ENCODE results near the gene ITGA2. TPM values are rescaled to one million over a fixed set of nuclear protein-coding genes. Genes with fewer than 3 reads are reported as not detected.
A peak's percentile ranks its signal among the peaks of the same experiment; 100 is the strongest.

The ITGA2 gene
- total and polyA plus RNA-seq, 4 donors: 2.0 to 36.1 (median 19.2) TPM

DNA sequence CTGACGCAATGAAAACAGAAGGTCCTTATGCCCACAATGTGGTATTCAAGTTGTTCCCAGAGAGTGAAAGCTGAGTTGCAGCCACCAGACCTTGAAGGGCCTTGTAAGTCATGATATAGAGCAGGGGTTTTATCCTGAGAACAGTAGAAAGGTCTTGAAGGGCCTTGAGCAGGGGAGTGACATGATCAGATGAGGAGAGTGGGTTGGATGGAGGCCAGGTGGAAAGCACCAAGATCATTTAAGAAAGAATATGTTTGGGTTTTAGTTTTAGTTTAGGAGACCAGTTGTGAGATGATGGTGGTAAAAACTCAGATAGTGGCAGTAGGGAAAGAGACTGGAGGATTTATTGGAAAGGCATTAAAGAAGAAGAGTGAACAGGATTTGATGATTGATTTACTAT, 5.9 kb downstream of the ITGA2 start:
- peaks cover 0 to 6% (median 0%) of the 10 kb centered on the region in 3 donors for H3K27me3 ChIP-seq (ENCODE audit: control insufficient read depth in 3 of 3, insufficient read depth in 3 of 3, low read length in 2 of 3)
- DNase-seq (no peak), ATAC-seq (ENCODE audit: insufficient read depth, low FRiP score) (no peak)
- peaks cover 0 to 4% (median 0%) of the 10 kb centered on the region in 5 donors for H3K4me1 ChIP-seq (ENCODE audit: control insufficient read depth in 5 of 5, insufficient read depth in 5 of 5, low read length in 5 of 5)
- 90 to 97% methylated on average over 1 of the region's 1 CpG for WGBS, 2 donors
- H3K27ac ChIP-seq (ENCODE audit: low read depth in 1 of 2, low read length in 1 of 2): no peak overlapping the region
- no peaks in the 10 kb centered on the region for H3K9me3 ChIP-seq (ENCODE audit: control insufficient read depth in 4 of 4, insufficient read depth in 3 of 4, low read length in 3 of 4)
- no peaks in the 10 kb centered on the region for H3K36me3 ChIP-seq (ENCODE audit: control insufficient read depth in 4 of 4, insufficient read depth in 4 of 4, low read length in 4 of 4)
- H3K9ac ChIP-seq (ENCODE audit: insufficient read depth in 1 of 2, low read length in 2 of 2): no peak overlapping the region
- TF ChIP-seq, protein P1, sequence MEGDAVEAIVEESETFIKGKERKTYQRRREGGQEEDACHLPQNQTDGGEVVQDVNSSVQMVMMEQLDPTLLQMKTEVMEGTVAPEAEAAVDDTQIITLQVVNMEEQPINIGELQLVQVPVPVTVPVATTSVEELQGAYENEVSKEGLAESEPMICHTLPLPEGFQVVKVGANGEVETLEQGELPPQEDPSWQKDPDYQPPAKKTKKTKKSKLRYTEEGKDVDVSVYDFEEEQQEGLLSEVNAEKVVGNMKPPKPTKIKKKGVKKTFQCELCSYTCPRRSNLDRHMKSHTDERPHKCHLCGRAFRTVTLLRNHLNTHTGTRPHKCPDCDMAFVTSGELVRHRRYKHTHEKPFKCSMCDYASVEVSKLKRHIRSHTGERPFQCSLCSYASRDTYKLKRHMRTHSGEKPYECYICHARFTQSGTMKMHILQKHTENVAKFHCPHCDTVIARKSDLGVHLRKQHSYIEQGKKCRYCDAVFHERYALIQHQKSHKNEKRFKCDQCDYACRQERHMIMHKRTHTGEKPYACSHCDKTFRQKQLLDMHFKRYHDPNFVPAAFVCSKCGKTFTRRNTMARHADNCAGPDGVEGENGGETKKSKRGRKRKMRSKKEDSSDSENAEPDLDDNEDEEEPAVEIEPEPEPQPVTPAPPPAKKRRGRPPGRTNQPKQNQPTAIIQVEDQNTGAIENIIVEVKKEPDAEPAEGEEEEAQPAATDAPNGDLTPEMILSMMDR (IDR thresholded peaks at IDR 0.05; ENCODE audit: control extremely low read depth, extremely low read depth): no peak
- H3K4me3 ChIP-seq: no peak overlapping the region

DNA sequence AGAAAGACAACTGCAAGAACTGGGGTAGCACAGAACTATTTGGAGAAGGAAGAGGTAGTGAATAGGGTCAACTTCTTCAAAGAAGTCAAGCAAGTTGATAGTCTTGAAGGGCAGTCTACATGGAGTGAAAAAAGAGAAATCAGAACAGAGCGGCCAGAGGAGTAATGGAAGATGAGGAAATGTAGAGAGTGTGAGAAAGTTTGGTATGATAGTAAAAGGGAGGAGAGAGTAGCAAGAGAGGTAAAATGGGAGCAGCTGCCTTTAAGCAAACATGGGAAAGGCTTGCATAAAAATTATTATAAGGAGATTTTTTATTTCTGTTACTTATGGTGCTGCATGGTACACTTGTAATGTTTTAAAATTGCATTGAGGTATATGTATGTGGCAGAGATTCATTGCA, 6.8 kb downstream of the ITGA2 start:
- 97 to 99% methylated on average over 1 of the region's 1 CpG for WGBS, 2 donors
- no peak for ATAC-seq (ENCODE audit: insufficient read depth, low FRiP score)

DNA sequence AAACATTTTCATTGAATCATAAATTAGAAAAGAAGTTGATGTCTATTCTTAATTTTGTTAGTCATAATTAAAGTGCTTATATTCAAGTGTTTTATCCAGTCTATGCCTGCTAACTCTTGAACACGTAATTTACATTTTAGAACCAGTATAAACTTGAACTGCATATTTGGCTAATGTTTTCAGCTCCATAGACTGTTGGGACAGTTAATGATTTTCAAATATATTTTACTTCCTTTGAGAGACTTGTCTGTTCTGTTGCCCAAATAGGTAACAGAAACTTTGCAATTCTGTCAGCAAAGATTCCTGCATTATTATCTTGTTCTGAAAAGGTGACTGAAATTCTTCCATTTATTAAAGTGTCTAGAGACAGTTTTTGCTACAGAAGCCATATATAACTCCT, 7.8 kb downstream of the ITGA2 start:
- Histone ChIP-seq H3K27ac (ENCODE audit: low read depth in 1 of 2, low read length in 1 of 2) (no peak overlapping the region), H3K9me3 (ENCODE audit: control insufficient read depth in 4 of 4, insufficient read depth in 3 of 4, low read length in 3 of 4) (no peaks in the 10 kb centered on the region), H3K36me3 (ENCODE audit: control insufficient read depth in 4 of 4, insufficient read depth in 4 of 4, low read length in 4 of 4) (no peaks in the 10 kb centered on the region), H3K4me3 (no peak overlapping the region), H3K9ac (ENCODE audit: insufficient read depth in 1 of 2, low read length in 2 of 2) (no peak overlapping the region), H3K4me1 (ENCODE audit: control insufficient read depth in 5 of 5, insufficient read depth in 5 of 5, low read length in 5 of 5) (peaks cover 0 to 2% (median 0%) of the 10 kb centered on the region in 5 donors), H3K27me3 (ENCODE audit: control insufficient read depth in 3 of 3, insufficient read depth in 3 of 3, low read length in 2 of 3) (no peaks in the 10 kb centered on the region)
- TF ChIP-seq, protein P1 (IDR thresholded peaks at IDR 0.05; ENCODE audit: control extremely low read depth, extremely low read depth): no peak
- DNase-seq (no peak), ATAC-seq (ENCODE audit: insufficient read depth, low FRiP score) (no peak)
- 78 to 84% methylated on average over 1 of the region's 1 CpG for WGBS, 2 donors

More for the DNA sequence above, 6.8 kb downstream of the ITGA2 start:
- TF ChIP-seq, protein P1 (IDR thresholded peaks at IDR 0.05; ENCODE audit: control extremely low read depth, extremely low read depth): no peak
- H3K36me3 ChIP-seq (ENCODE audit: control insufficient read depth in 4 of 4, insufficient read depth in 4 of 4, low read length in 4 of 4): no peaks in the 10 kb centered on the region
- H3K9ac ChIP-seq (ENCODE audit: insufficient read depth in 1 of 2, low read length in 2 of 2): no peak overlapping the region
- no peak for DNase-seq
- H3K4me1 ChIP-seq (ENCODE audit: control insufficient read depth in 5 of 5, insufficient read depth in 5 of 5, low read length in 5 of 5): peaks cover 0 to 2% (median 0%) of the 10 kb centered on the region in 5 donors
- H3K27me3 ChIP-seq (ENCODE audit: control insufficient read depth in 3 of 3, insufficient read depth in 3 of 3, low read length in 2 of 3): peaks cover 0 to 2% (median 0%) of the 10 kb centered on the region in 3 donors
- no peak overlapping the region for H3K27ac ChIP-seq (ENCODE audit: low read depth in 1 of 2, low read length in 1 of 2)
- no peaks in the 10 kb centered on the region for H3K9me3 ChIP-seq (ENCODE audit: control insufficient read depth in 4 of 4, insufficient read depth in 3 of 4, low read length in 3 of 4)
- no peak overlapping the region for H3K4me3 ChIP-seq

DNA sequence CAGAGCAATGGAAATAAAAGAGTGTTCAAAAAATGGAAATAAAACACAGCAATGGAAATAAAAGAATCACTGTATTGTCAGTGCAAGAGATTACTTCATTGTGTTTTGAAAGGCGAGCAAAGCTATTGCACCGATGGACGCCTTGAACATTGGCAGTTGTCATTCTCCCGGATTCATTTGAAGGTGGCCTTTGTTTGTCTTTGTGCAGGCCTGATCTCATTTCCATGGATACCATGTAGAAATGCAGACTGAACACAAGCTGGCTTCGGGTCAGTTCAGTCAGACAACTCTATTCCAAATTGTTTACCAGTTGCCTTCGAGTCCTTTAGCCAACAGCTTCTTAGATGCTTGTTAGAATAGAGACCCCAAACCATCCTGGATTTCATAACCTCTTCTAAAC, 8.3 kb downstream of the ITGA2 start:
- H3K27ac ChIP-seq (ENCODE audit: low read depth in 1 of 2, low read length in 1 of 2): no peak overlapping the region
- DNase-seq: peak in 1 of 3 donors; percentile 37
- TF ChIP-seq, protein P1 (IDR thresholded peaks at IDR 0.05; ENCODE audit: control extremely low read depth, extremely low read depth): no peak
- no peak overlapping the region for H3K4me3 ChIP-seq
- no peak for ATAC-seq (ENCODE audit: insufficient read depth, low FRiP score)
- no peaks in the 10 kb centered on the region for H3K27me3 ChIP-seq (ENCODE audit: control insufficient read depth in 3 of 3, insufficient read depth in 3 of 3, low read length in 2 of 3)
- no peaks in the 10 kb centered on the region for H3K36me3 ChIP-seq (ENCODE audit: control insufficient read depth in 4 of 4, insufficient read depth in 4 of 4, low read length in 4 of 4)
- H3K4me1 ChIP-seq (ENCODE audit: control insufficient read depth in 5 of 5, insufficient read depth in 5 of 5, low read length in 5 of 5): peaks cover 0 to 2% (median 0%) of the 10 kb centered on the region in 5 donors
- H3K9me3 ChIP-seq (ENCODE audit: control insufficient read depth in 4 of 4, insufficient read depth in 3 of 4, low read length in 3 of 4): no peaks in the 10 kb centered on the region
- WGBS, 2 donors: 53 to 73% methylated on average over 6 of the region's 6 CpGs
- H3K9ac ChIP-seq (ENCODE audit: insufficient read depth in 1 of 2, low read length in 2 of 2): no peak overlapping the region
